NT2/D1 (cell line): ENCODE results near the gene DCTN5.

ENCODE experiments used
- SUZ12 ChIP-seq: IDR thresholded peaks from 2 replicates; pipeline ENCODE4 v1.6.1; 2011; ENCODE audit not compliant: insufficient read length, insufficient read depth; ENCODE audit errors: extremely low read depth
- YY1 ChIP-seq: IDR thresholded peaks from 2 replicates; pipeline ENCODE4 v1.6.1; 2011; ENCODE audit not compliant: insufficient read length, insufficient read depth
- ZNF274 ChIP-seq: IDR thresholded peaks from 2 replicates; pipeline ENCODE4 v1.6.1; 2011; ENCODE audit warnings: mild to moderate bottlenecking, low read depth, low read length

GRCh38 chr16:23666571-23667354, 25.5 kb downstream of the DCTN5 start:
- TF ChIP-seq SUZ12 (no peak), ZNF274 (no peak), YY1 (no peak)
